K562 (cell line): ENCODE measurements around the gene SPI1. TPM values are rescaled to one million over a fixed set of nuclear protein-coding genes. Genes with fewer than 3 reads are reported as not detected.
A peak's percentile ranks its signal among the peaks of the same experiment; 100 is the strongest.

Experiments
- ATAC-seq: fragments of 200-7000 bp; cut with Tn5 transposase; 3 replicates; pipeline ENCODE4 v1.9.1; 2020; ENCODE audit warnings: moderate library complexity
- BruUV-seq: library from RNA; stranded (reverse); fragments of 400-500 nt; replicated peaks from 2 replicates; lab custom pipeline; 2021; lab: Mats Ljungman, UMichigan
- CTCF ChIA-PET: fragments of 300-600 bp; formaldehyde crosslinking; extraction: SDS; loops from one replicate; lab custom pipeline; 2021; ENCODE audit warnings: low intra/inter-chr PET ratio; lab: Yijun Ruan, JAX
- POLR2A ChIA-PET: fragments of 300-600, 350-650 bp; sonication (Branson Sonifier 250); formaldehyde crosslinking; extraction: SDS; loops from one replicate; lab custom pipeline; 2021; ENCODE audit warnings: antibody characterized with exemption, inconsistent platforms; lab: Yijun Ruan, JAX
- DNase-seq, 4 experiments: peaks; one replicate each; pipeline versions ENCODE4 v3.0.0 to v3.0.0-alpha.2; 2011 to 2018; ENCODE audit warnings: low spot score in 3 of 4, mixed read lengths in 3 of 4; ENCODE audit errors: extremely low read depth in 1 of 4
- FAIRE-seq: peaks from 2 replicates; lab custom pipeline; 2011; peaks lifted over from hg19 to GRCh38; lab: Jason Lieb, UNC
- H2AFZ ChIP-seq: 2 replicates; pipeline ENCODE4 v1.6.0; 2011; ENCODE audit warnings: low read depth, low read length, control low read depth, inconsistent platforms
- H3K27ac ChIP-seq: fragments of 200-600 bp; 3 replicates; pipeline ENCODE4 v1.8.0; 2011; ENCODE audit warnings: low read depth, mild to moderate bottlenecking, control low read depth, inconsistent platforms, low read length, moderate library complexity, mixed read lengths; ENCODE audit errors: extremely low read depth
- H3K27me3 ChIP-seq, 2 experiments: fragments of 300-600 bp in 1 of 2; 2 replicates in 1 of 2; 3 replicates in 1 of 2; pipeline versions ENCODE4 v1.6.0 to v1.8.0; 2011; ENCODE audit warnings: inconsistent platforms in 2 of 2, low read length in 2 of 2, mild to moderate bottlenecking in 1 of 2, mixed read lengths in 1 of 2, moderate library complexity in 1 of 2; ENCODE audit not compliant: control insufficient read depth in 2 of 2, insufficient read depth in 2 of 2
- H3K36me3 ChIP-seq: fragments of 300-600 bp; 3 replicates; pipeline ENCODE4 v1.8.0; 2011; ENCODE audit warnings: mild to moderate bottlenecking, low read length, inconsistent platforms; ENCODE audit not compliant: control insufficient read depth, insufficient read depth
- H3K4me1 ChIP-seq, 2 experiments: fragments of 200-600 bp in 1 of 2; replicated peaks in 1 of 2; 2 replicates in 1 of 2; 3 replicates in 1 of 2; pipeline versions ENCODE4 v1.5.1 to v1.8.0; 2011; ENCODE audit warnings: inconsistent platforms in 2 of 2, low read length in 2 of 2, mild to moderate bottlenecking in 1 of 2, mixed read lengths in 1 of 2, moderate library complexity in 1 of 2; ENCODE audit not compliant: control insufficient read depth in 2 of 2, insufficient read depth in 2 of 2
- H3K4me2 ChIP-seq: 2 replicates; pipeline ENCODE4 v1.6.1; 2011; ENCODE audit warnings: low read length, control low read depth, inconsistent platforms, mixed read lengths; ENCODE audit not compliant: insufficient read depth
- H3K4me3 ChIP-seq: fragments of 200-600 bp; sonication (generic), shearing (Covaris generic); 2 replicates; pipeline ENCODE4 v1.5.1; 2016; ENCODE audit warnings: control low read depth, inconsistent platforms
- H3K79me2 ChIP-seq: fragments of 200-600 bp; 3 replicates; pipeline ENCODE4 v1.8.0; 2011; ENCODE audit warnings: low read length, inconsistent platforms; ENCODE audit not compliant: control insufficient read depth, insufficient read depth
- H3K9ac ChIP-seq, 2 experiments: 2 replicates each; pipeline versions ENCODE4 v1.6.0 to v1.6.1; 2011; ENCODE audit warnings: low read depth in 2 of 2, low read length in 2 of 2, control low read depth in 1 of 2, inconsistent platforms in 1 of 2, mild to moderate bottlenecking in 1 of 2, mixed read lengths in 1 of 2; ENCODE audit not compliant: insufficient read depth in 1 of 2
- H3K9me1 ChIP-seq: one replicate; pipeline ENCODE4 v1.6.0; 2011; ENCODE audit warnings: inconsistent platforms, mild to moderate bottlenecking, low read length, moderate library complexity; ENCODE audit not compliant: control insufficient read depth, insufficient read depth
- H3K9me3 ChIP-seq: replicated peaks from 2 replicates; pipeline ENCODE4 v1.5.1; 2011; ENCODE audit warnings: low read depth, low read length, inconsistent platforms; ENCODE audit not compliant: control insufficient read depth, insufficient read depth
- H4K20me1 ChIP-seq: replicated peaks from 2 replicates; pipeline ENCODE4 v1.6.1; 2011; ENCODE audit warnings: low read length, inconsistent platforms, mixed read lengths; ENCODE audit not compliant: control insufficient read depth, insufficient read depth
- BCOR ChIP-seq: fragments of 450-650 bp; IDR thresholded peaks from 2 replicates; pipeline ENCODE4 v1.6.1; 2016
- ZFP36 ChIP-seq: fragments of 150-350 bp; IDR thresholded peaks from 2 replicates; pipeline ENCODE4 v1.6.1; 2018; ENCODE audit warnings: low read length, low read depth; ENCODE audit not compliant: partially characterized antibody
- ZNF436 ChIP-seq: fragments of 250-450, 450-650 bp; sonication (Bioruptor Pico); formaldehyde crosslinking; IDR thresholded peaks from 2 replicates; pipeline ENCODE4 v1.7.0; 2020; ENCODE audit warnings: mild to moderate bottlenecking
- WGBS: fragments of 100-300 bp; shearing (Covaris generic); methylation state at CpG from one replicate; pipeline ENCODE4 v1.1.6; 2016; ENCODE audit warnings: low coverage, mixed read lengths; ENCODE audit not compliant: insufficient coverage; ENCODE audit errors: missing lambda C conversion rate; 5-methylcytosine and 5-hydroxymethylcytosine counted together
- in situ Hi-C: fragments of 300-500 bp; cut with MboI; formaldehyde crosslinking; loops from 4 replicates; pipeline ENCODE4 v1.15.0; 2018; ENCODE audit warnings: inconsistent platforms, mixed read lengths
- intact Hi-C: fragments of 100-400 bp; cut with micrococcal nuclease; formaldehyde crosslinking; loops from 2 replicates; pipeline ENCODE4 v1.14.2; 2022
- polyA plus RNA-seq, 8 experiments: library from polyadenylated mRNA; depleted of rRNA in 4 of 8; stranded (reverse) in 5 of 8; unstranded in 3 of 8; fragments of >200 nt; fragmentation: Nextera tagmentation in 2 of 8; fragmentation: Illumina TruSeq in 1 of 8; extraction: Ambion mirVana in 2 of 8; extraction: Trizol in 1 of 8; gene quantifications; 2 replicates each; pipeline versions ENCODE4 v1.2.1 to v1.2.3, GENCODE V29; 2011 to 2014; ENCODE audit warnings: inconsistent platforms in 1 of 8, missing spikeins in 1 of 8
- total RNA-seq, 7 experiments: library from RNA; depleted of rRNA in 6 of 7; stranded (reverse); fragments of >200 nt in 6 of 7; fragmentation: Illumina TruSeq in 2 of 7; extraction: Trizol in 2 of 7; gene quantifications; 2 replicates each; pipeline versions ENCODE4 v1.2.1 to v1.2.3, GENCODE V29; 2011 to 2021; ENCODE audit warnings: low replicate concordance in 1 of 7
- TF ChIP-seq, protein P1 (sequence below), 3 experiments: fragments of 200-800 bp in 1 of 3; sonication (Bioruptor generic) in 1 of 3; sonication (generic) in 1 of 3; formaldehyde crosslinking in 1 of 3; IDR thresholded peaks; 2 replicates each; pipeline versions ENCODE4 v1.6.1 to v1.8.0; 2016 to 2022; ENCODE audit warnings: mild to moderate bottlenecking in 2 of 3, missing compliant biosample characterization in 2 of 3, missing genetic modification characterization in 2 of 3, missing genetic modification reagents in 1 of 3

The SPI1 gene
- total and polyA plus RNA-seq, 9 of the 15 experiments (the other 6 are each of a cell fraction or from before 2014, with no cell fraction given) = 0.10 to 33.7 (median 10.3) TPM

DNA sequence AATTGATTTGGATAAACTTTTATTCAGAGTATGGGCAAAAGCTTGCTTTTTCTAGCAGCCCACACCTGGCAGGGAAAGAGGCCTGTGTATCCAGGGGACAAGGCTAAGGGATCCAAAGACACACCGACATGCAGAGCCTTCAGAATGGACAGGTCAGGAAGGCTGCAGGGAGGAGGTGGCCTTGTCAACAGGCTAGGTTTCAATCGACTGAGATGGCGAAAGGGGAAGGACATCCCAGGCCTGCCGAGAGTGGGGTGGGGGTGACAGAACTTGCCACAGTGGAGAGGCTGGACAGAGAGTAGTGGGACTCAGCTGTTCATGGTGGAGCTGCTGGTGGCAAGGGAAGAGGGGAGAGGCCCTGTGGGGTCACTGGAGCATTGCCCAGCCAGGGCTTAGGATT is 24.8 kb upstream of the SPI1 start:
- TF ChIP-seq ZNF436 (CRISPR knock-in tag) (peak; percentile 77), ZFP36 (peak; percentile 97), BCOR (peak; percentile 67)
- TF ChIP-seq, protein P1, sequence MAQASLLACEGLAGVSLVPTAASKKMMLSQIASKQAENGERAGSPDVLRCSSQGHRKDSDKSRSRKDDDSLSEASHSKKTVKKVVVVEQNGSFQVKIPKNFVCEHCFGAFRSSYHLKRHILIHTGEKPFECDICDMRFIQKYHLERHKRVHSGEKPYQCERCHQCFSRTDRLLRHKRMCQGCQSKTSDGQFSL (CRISPR knock-in tag; IDR thresholded peaks at IDR 0.05) = no peak
- TF ChIP-seq, protein P1 (tag; IDR thresholded peaks at IDR 0.05) = no peak
- Histone ChIP-seq H3K27ac (peak overlapping the region; percentile 79), H2AFZ (peak overlapping the region; percentile 94), H3K4me2 (peak overlapping the region; percentile 12; the same call in 1 of the 2 replicates), H3K27me3 (no peaks in the 10 kb centered on the region), H3K9me1 (no peaks in the 10 kb centered on the region), H3K9ac (peak overlapping the region; percentile 52 to 85; a peak in 3 of 4 replicates), H3K79me2 (no peaks in the 10 kb centered on the region), H3K36me3 (no peaks in the 10 kb centered on the region), H3K4me1 (peaks cover 37 to 48% of the 10 kb centered on the region in 2 experiments), H3K4me3 (no peak overlapping the region), H4K20me1 (no peaks in the 10 kb centered on the region), H3K9me3 (no peaks in the 10 kb centered on the region)
- peak in 1 of 4 experiments; percentile 3 for DNase-seq
- FAIRE-seq = no peak
- ATAC-seq = no peak
- in situ Hi-C loops = no loop called here
- no TSS peak for BruUV-seq
- intact Hi-C loops = loop anchor here (10.0 kb wide), 1 partner anchor 48 kb away; the partner anchor contains the start of gene MYBPC3
- CTCF ChIA-PET = no interaction called here
- POLR2A ChIA-PET = interaction anchor here (0.5 to 1.5 kb wide), 7 partner anchors 9 to 1673 kb away, joined by 3 to 6 read pairs (median 3); partner anchors contain the start of gene PSMC3
- WGBS = 64% methylated on average over 1 of the region's 4 CpGs
